Panc1 (cell line): Measurements from ENCODE around the gene KLK8. TPM values are rescaled to one million over a fixed set of nuclear protein-coding genes. Genes with fewer than 3 reads are reported as not detected.

Source experiments
- ATAC-seq: fragments of 200-7000 bp; cut with Tn5 transposase; 2 replicates; pipeline ENCODE4 v1.9.1; 2020; ENCODE audit warnings: mild to moderate bottlenecking, moderate library complexity
- BruUV-seq: library from RNA; stranded (reverse); fragments of 400-500 nt; replicated peaks from 2 replicates; lab custom pipeline; 2021; lab: Mats Ljungman, UMichigan
- CTCF ChIA-PET: fragments of 300-600 bp; sonication (Branson Sonifier 250); formaldehyde crosslinking; loops from one replicate; lab custom pipeline; 2022; ENCODE audit warnings: antibody characterized with exemption; lab: Charles Lee
- POLR2A ChIA-PET: fragments of 300-600 bp; sonication (Branson Sonifier 250); formaldehyde crosslinking; loops from one replicate; lab custom pipeline; 2022; ENCODE audit warnings: antibody characterized with exemption; lab: Charles Lee
- DNase-seq: peaks from one replicate; pipeline ENCODE4 v3.0.0-alpha.2; 2010; ENCODE audit warnings: low read depth, low spot score
- H3K27ac ChIP-seq: 2 replicates; pipeline ENCODE4 v1.5.1; 2011; ENCODE audit warnings: mild to moderate bottlenecking, low read length, inconsistent platforms
- H3K27me3 ChIP-seq: fragments of 200-500 bp; sonication (Bioruptor generic); 2 replicates; pipeline ENCODE4 v1.6.0; 2014; ENCODE audit warnings: low read length, inconsistent platforms; ENCODE audit not compliant: control insufficient read depth, insufficient read depth
- H3K36me3 ChIP-seq: fragments of 200-500 bp; sonication (Bioruptor generic); 2 replicates; pipeline ENCODE4 v1.5.1; 2014; ENCODE audit warnings: inconsistent platforms, mild to moderate bottlenecking, low read length, moderate library complexity; ENCODE audit not compliant: control insufficient read depth, insufficient read depth
- H3K4me1 ChIP-seq: 2 replicates; pipeline ENCODE4 v1.5.1; 2011; ENCODE audit warnings: inconsistent platforms, mild to moderate bottlenecking, low read length, moderate library complexity; ENCODE audit not compliant: control insufficient read depth, insufficient read depth
- H3K4me3 ChIP-seq, 2 experiments: 2 replicates each; pipeline ENCODE4 v1.5.1; 2011 to 2012; ENCODE audit warnings: low read depth in 2 of 2, low read length in 2 of 2, mild to moderate bottlenecking in 2 of 2, inconsistent platforms in 1 of 2, moderate library complexity in 1 of 2
- H3K9me3 ChIP-seq: fragments of 200-500 bp; sonication (Bioruptor generic); 2 replicates; pipeline ENCODE4 v1.5.1; 2014; ENCODE audit warnings: low read depth, mild to moderate bottlenecking, inconsistent platforms, low read length, moderate library complexity; ENCODE audit not compliant: control insufficient read depth, insufficient read depth
- POLR2AphosphoS5 ChIP-seq: IDR thresholded peaks from 2 replicates; pipeline ENCODE4 v1.6.1; 2012; ENCODE audit warnings: mild to moderate bottlenecking, low read depth, low read length, moderate library complexity
- SIN3A ChIP-seq: IDR thresholded peaks from 2 replicates; pipeline ENCODE4 v1.6.1; 2012; ENCODE audit warnings: low read depth, mild to moderate bottlenecking, low read length, moderate library complexity, borderline replicate concordance; ENCODE audit not compliant: insufficient read depth
- TCF7L2 ChIP-seq: IDR thresholded peaks from 2 replicates; pipeline ENCODE4 v1.6.1; 2011; ENCODE audit warnings: mild to moderate bottlenecking, low read depth, low read length, inconsistent platforms
- in situ Hi-C: cut with HindIII; loops from 2 replicates; pipeline ENCODE4 v1.10.0; 2016; ENCODE audit warnings: low sequenced_read_pairs, low pct_unique_long_range_greater_than_20kb
- intact Hi-C: fragments of 100-400 bp; cut with micrococcal nuclease; formaldehyde crosslinking; loops from one replicate; pipeline ENCODE4 v1.10.0; 2022; ENCODE audit not compliant: unreplicated experiment
- total RNA-seq: library from RNA; stranded (reverse); gene quantifications from one replicate; pipeline ENCODE4 v1.2.1, GENCODE V29; 2021; ENCODE audit not compliant: unreplicated experiment
- TF ChIP-seq, protein P1 (sequence below), 2 experiments: IDR thresholded peaks; 2 replicates each; pipeline ENCODE4 v1.6.1; 2011 to 2012; ENCODE audit warnings: low read depth in 2 of 2, control low read depth in 1 of 2, low read length in 1 of 2, mild to moderate bottlenecking in 1 of 2, moderate library complexity in 1 of 2; ENCODE audit not compliant: insufficient read depth in 1 of 2
- TF ChIP-seq, protein P2 (sequence below): fragments of 450-650 bp; IDR thresholded peaks from 2 replicates; pipeline ENCODE4 v1.5.1; 2017; ENCODE audit warnings: mild to moderate bottlenecking

The KLK8 gene
- total RNA-seq, 1 experiment from 2014 or later, result not detected

DNA sequence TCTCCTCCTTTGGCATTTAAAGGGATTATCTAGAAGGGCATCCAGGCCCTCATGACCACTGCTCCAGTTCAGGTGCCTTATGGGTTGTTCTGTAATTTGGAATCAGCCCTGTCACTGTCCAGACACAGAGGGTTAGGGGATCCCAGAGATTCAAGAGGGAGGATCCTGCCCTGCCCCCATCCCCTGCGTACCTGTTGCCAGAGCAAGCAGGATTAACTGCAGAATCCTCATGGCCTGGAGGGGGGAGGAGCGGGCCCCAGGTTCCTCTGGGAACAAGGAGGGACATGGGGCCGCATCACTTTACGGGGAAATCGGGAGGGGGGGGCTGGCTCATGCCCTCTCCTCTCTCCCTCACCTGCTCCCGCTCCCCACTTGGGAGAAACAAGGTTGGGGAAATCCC lies 24.0 kb upstream of the KLK8 start:
- POLR2A ChIA-PET, result no interaction called here
- DNase-seq, result no peak
- Histone ChIP-seq H3K27me3 (no peaks in the 10 kb centered on the region), H3K4me3 (no peak overlapping the region), H3K27ac (no peak overlapping the region), H3K4me1 (peaks cover 3% of the 10 kb centered on the region; the same call in 1 of the 2 replicates), H3K36me3 (no peaks in the 10 kb centered on the region), H3K9me3 (no peaks in the 10 kb centered on the region)
- BruUV-seq, result no TSS peak
- in situ Hi-C loops, result no loop called here
- TF ChIP-seq, protein P1, sequence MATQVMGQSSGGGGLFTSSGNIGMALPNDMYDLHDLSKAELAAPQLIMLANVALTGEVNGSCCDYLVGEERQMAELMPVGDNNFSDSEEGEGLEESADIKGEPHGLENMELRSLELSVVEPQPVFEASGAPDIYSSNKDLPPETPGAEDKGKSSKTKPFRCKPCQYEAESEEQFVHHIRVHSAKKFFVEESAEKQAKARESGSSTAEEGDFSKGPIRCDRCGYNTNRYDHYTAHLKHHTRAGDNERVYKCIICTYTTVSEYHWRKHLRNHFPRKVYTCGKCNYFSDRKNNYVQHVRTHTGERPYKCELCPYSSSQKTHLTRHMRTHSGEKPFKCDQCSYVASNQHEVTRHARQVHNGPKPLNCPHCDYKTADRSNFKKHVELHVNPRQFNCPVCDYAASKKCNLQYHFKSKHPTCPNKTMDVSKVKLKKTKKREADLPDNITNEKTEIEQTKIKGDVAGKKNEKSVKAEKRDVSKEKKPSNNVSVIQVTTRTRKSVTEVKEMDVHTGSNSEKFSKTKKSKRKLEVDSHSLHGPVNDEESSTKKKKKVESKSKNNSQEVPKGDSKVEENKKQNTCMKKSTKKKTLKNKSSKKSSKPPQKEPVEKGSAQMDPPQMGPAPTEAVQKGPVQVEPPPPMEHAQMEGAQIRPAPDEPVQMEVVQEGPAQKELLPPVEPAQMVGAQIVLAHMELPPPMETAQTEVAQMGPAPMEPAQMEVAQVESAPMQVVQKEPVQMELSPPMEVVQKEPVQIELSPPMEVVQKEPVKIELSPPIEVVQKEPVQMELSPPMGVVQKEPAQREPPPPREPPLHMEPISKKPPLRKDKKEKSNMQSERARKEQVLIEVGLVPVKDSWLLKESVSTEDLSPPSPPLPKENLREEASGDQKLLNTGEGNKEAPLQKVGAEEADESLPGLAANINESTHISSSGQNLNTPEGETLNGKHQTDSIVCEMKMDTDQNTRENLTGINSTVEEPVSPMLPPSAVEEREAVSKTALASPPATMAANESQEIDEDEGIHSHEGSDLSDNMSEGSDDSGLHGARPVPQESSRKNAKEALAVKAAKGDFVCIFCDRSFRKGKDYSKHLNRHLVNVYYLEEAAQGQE (IDR thresholded peaks at IDR 0.05; ENCODE audit: insufficient read depth in 1 of 2, low read depth in 2 of 2, low read length in 1 of 2), result no peak
- TF ChIP-seq, protein P2, sequence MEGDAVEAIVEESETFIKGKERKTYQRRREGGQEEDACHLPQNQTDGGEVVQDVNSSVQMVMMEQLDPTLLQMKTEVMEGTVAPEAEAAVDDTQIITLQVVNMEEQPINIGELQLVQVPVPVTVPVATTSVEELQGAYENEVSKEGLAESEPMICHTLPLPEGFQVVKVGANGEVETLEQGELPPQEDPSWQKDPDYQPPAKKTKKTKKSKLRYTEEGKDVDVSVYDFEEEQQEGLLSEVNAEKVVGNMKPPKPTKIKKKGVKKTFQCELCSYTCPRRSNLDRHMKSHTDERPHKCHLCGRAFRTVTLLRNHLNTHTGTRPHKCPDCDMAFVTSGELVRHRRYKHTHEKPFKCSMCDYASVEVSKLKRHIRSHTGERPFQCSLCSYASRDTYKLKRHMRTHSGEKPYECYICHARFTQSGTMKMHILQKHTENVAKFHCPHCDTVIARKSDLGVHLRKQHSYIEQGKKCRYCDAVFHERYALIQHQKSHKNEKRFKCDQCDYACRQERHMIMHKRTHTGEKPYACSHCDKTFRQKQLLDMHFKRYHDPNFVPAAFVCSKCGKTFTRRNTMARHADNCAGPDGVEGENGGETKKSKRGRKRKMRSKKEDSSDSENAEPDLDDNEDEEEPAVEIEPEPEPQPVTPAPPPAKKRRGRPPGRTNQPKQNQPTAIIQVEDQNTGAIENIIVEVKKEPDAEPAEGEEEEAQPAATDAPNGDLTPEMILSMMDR, result no peak
- no peak for TF ChIP-seq POLR2AphosphoS5
- no peak for TF ChIP-seq TCF7L2
- TF ChIP-seq SIN3A, result no peak
- no peak for ATAC-seq
- CTCF ChIA-PET, result no interaction called here
- intact Hi-C loops, result no loop called here

DNA sequence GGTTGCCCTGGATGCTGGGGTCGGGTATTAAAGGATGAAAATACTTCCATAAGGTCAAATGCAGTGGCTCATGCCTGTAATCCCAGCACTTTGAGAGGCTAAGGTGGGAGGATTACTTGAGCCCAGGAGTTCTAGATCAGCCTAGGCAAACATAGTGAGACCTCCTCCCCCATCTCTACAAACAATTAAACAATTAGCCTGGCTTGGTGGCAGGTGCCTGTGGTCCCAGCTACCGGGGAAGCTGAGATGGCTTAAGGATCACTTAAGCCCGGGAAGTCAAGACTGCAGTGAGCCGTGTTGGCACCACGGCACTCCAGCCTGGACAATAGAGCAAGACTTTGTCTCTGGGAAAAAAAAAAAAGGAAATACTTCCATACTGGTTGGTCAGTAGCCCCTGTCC lies 23.5 kb upstream of the KLK8 start:
- POLR2A ChIA-PET, result no interaction called here
- in situ Hi-C loops (no loop called here), intact Hi-C loops (no loop called here)
- BruUV-seq, result no TSS peak
- no peaks in the 10 kb centered on the region for H3K36me3 ChIP-seq
- TF ChIP-seq, protein P1 (IDR thresholded peaks at IDR 0.05; ENCODE audit: insufficient read depth in 1 of 2, low read depth in 2 of 2, low read length in 1 of 2), result no peak
- TF ChIP-seq TCF7L2 (no peak), POLR2AphosphoS5 (no peak), SIN3A (no peak)
- TF ChIP-seq, protein P2, result no peak
- DNase-seq (no peak), ATAC-seq (no peak)
- no peaks in the 10 kb centered on the region for H3K27me3 ChIP-seq
- H3K4me3 ChIP-seq, result no peak overlapping the region
- CTCF ChIA-PET, result no interaction called here
- peaks cover 3% of the 10 kb centered on the region for H3K4me1 ChIP-seq
- H3K27ac ChIP-seq, result no peak overlapping the region
- H3K9me3 ChIP-seq, result no peaks in the 10 kb centered on the region
